Measurements from ENCODE around the gene SLC38A11.

SLC38A11 gene

DNA sequence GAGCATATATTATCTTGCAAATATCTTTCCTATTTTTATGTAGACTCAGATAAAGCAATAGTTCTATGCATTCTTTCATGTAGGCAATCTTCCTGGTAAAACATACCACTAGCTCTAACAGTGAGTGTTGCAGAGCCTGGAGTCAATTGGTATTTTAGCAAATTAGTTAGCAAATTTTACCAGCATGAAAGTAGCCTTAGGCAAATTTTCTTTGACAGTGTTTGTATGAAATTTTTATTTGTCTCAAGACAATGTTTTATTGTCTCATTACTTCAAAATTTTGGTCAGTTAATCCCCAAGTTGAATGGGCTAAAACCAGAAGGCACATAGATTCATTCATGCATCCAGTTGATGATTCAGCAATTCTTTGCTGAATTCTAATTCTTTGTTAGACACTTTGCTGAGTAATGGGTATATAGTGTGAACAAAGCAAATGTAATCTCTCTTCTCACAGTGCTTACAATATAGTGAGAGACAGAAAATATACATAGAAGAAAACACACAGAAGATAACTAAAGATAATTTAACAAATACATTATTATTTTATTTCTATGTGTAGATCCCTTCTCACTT is 27.1 kb downstream of the SLC38A11 start:
- TF ChIP-seq, protein P1, sequence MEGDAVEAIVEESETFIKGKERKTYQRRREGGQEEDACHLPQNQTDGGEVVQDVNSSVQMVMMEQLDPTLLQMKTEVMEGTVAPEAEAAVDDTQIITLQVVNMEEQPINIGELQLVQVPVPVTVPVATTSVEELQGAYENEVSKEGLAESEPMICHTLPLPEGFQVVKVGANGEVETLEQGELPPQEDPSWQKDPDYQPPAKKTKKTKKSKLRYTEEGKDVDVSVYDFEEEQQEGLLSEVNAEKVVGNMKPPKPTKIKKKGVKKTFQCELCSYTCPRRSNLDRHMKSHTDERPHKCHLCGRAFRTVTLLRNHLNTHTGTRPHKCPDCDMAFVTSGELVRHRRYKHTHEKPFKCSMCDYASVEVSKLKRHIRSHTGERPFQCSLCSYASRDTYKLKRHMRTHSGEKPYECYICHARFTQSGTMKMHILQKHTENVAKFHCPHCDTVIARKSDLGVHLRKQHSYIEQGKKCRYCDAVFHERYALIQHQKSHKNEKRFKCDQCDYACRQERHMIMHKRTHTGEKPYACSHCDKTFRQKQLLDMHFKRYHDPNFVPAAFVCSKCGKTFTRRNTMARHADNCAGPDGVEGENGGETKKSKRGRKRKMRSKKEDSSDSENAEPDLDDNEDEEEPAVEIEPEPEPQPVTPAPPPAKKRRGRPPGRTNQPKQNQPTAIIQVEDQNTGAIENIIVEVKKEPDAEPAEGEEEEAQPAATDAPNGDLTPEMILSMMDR (IDR thresholded peaks at IDR 0.05; ENCODE audit: extremely low read depth, insufficient read depth, missing control alignments): no peak
- no peak for DNase-seq (ENCODE audit: low spot score)
- in situ Hi-C loops (cut with MboI; ENCODE audit: low pct_unique_long_range_greater_than_20kb, low sequenced_read_pairs, unreplicated experiment): no loop called here

DNA sequence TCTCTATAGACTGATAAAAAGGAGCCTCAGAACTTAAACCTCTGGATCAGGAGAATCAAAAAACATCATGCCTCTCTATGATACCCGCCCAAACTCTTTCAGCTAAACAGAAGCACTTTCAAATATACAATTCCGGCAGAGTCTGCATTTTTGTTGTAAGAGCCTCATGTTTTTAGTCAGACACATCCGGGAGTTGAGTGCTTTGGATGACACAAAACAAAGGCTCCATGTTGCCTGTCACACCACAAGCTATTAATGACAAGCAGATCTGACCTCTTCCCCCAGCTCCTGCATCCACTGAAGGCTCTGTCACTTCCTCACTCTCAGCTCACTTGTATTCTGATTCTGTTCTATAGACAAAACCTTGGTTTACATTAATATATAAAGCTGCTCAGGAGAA is 33.2 kb downstream of the SLC38A11 start:
- in situ Hi-C loops (cut with MboI; ENCODE audit: low pct_unique_long_range_greater_than_20kb, low sequenced_read_pairs, unreplicated experiment): loop anchor here (25.0 kb wide), 1 partner anchor 185 kb away; no protein-coding TSS in a partner anchor
- no peak for DNase-seq (ENCODE audit: low spot score)
- TF ChIP-seq, protein P1 (IDR thresholded peaks at IDR 0.05; ENCODE audit: extremely low read depth, insufficient read depth, missing control alignments): no peak

DNA sequence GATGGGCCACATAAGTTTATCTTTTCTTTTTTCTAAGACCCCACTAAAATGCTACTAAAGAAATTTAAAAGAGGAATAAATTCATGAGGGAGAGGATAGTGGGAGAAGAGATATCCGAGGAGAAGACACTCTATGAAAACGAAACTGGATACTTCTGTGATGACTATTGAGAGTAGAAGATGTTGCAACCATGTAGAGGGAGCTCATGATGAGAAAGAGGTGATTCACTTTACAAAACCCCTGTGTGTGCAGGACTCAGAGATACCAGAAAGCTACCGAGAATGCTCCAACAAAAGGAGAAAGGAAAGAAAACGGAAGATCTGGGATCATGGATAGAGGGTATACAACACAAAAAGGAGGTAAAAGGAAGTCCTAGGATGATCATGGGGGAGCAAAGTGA is 34.9 kb downstream of the SLC38A11 start:
- TF ChIP-seq, protein P1 (IDR thresholded peaks at IDR 0.05; ENCODE audit: extremely low read depth, insufficient read depth, missing control alignments): no peak
- in situ Hi-C loops (cut with MboI; ENCODE audit: low pct_unique_long_range_greater_than_20kb, low sequenced_read_pairs, unreplicated experiment): loop anchor here (25.0 kb wide), 1 partner anchor 183 kb away; no protein-coding TSS in a partner anchor
- DNase-seq (ENCODE audit: low spot score): no peak

DNA sequence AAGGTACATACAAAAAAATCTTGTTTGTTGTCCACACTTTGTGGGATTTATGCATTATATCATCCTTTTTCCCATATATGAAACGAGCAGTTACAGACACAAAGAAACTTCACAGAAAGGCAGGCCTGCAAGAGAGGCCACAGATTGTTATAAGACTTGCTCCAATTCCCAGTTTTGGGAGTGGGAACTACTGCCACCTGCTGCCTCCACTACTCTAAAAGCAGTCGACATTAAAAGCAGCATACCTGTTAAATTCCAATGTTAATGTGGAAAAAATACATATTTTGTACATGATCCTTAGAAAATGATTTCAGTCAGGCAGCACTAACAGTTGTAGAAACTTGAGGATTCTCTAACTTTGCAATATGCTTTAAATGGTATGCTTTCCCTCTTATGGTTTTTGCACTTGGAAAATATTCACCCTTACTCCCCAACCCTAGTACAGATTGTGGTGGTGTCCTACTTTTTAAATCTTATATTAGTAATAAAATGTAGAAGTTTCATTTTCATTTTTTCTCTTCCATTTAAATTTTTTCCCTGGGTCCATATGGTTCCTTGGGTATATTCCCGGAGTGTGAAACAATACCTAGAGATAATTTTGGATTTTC is 37.9 kb downstream of the SLC38A11 start:
- in situ Hi-C loops (cut with MboI; ENCODE audit: low pct_unique_long_range_greater_than_20kb, low sequenced_read_pairs, unreplicated experiment): loop anchor here (25.0 kb wide), 1 partner anchor 180 kb away; no protein-coding TSS in a partner anchor
- no peak for DNase-seq (ENCODE audit: low spot score)
- TF ChIP-seq, protein P1 (IDR thresholded peaks at IDR 0.05; ENCODE audit: extremely low read depth, insufficient read depth, missing control alignments): peak; percentile 1

DNA sequence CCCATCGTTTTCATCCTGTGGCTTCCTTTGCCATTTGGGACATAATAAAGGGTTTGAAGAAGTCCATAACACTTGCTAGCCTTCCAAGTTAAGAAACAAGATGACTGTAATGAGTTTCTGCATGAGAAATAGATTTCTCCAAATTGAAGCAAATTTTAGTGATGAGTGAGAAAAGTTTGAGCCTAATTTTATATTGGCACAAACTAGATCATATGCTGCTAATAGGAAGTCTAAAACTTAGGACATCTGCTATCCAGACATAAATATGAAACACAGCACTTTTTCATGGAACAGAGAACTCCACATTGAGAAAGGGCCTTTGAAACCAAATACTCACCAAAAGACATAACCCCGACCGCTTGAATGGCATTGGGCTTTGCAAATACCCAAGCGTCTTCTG is 39.8 kb downstream of the SLC38A11 start:
- no peak for DNase-seq (ENCODE audit: low spot score)
- TF ChIP-seq, protein P1 (IDR thresholded peaks at IDR 0.05; ENCODE audit: extremely low read depth, insufficient read depth, missing control alignments): no peak
- in situ Hi-C loops (cut with MboI; ENCODE audit: low pct_unique_long_range_greater_than_20kb, low sequenced_read_pairs, unreplicated experiment): loop anchor here (25.0 kb wide), 1 partner anchor 178 kb away; no protein-coding TSS in a partner anchor

DNA sequence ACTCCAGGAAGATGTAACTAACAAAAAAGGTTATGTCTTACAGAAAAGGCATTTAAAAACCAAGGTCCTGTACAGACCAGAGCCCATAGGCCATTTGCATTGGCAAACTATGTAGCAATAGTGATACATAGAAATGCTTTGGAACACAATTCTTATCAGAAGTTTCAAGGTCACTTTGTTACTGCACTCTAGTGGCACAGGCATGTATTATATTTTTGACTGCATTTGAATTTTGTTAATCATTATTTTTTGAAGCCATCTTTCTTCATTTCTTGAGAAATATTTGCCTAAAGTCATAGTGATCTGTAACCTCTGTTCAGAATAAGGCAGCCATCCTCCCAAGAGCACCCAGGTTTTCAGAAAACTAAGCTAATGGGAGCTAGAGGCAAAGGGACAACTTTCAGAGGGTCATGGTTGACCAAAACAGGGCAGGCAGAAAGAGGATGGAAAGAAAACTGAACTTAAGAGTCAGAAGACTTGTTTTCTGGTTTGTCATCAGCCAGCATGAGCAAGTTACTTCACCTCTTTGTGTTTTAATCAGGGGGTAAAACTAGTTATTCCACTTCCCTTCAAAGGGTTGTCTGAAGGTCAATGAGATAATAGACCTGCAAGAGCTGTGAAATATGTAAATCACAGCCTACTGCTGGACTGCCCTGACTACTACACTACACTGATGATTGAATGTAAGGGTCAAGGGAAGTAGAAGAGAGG is 41.5 kb downstream of the SLC38A11 start:
- TF ChIP-seq, protein P1 (IDR thresholded peaks at IDR 0.05; ENCODE audit: extremely low read depth, insufficient read depth, missing control alignments): peak; percentile 3
- in situ Hi-C loops (cut with MboI; ENCODE audit: low pct_unique_long_range_greater_than_20kb, low sequenced_read_pairs, unreplicated experiment): loop anchor here (25.0 kb wide), 1 partner anchor 176 kb away; no protein-coding TSS in a partner anchor
- no peak for DNase-seq (ENCODE audit: low spot score)
